ENCODE data around the gene SEPTIN12. TPM values are rescaled to one million over a fixed set of nuclear protein-coding genes. Genes with fewer than 3 reads are reported as not detected.

Gene SEPTIN12
- total and polyA plus RNA-seq, 2 experiments from 2014 or later, result not detected

DNA sequence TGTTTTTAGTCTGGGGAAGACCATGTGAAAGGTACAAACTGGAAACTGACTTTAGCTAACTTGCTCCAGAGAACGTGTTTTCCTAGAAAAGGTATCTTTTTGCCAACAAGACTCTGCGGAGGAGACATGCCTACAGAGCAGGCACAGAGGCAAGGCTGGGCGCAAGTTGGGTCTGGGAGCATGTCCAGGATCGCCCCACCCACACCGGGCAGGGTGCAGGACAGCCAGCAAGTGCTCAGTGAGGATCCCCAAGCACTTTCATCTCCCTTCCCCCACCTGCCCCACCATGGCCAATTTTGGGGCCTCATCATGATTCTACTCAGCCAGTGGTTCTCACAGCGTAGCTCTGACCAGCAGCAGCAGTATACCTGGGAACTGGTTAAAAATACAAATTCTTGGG, 32.5 kb upstream of the SEPTIN12 start (continued):
- TF ChIP-seq, protein P1, sequence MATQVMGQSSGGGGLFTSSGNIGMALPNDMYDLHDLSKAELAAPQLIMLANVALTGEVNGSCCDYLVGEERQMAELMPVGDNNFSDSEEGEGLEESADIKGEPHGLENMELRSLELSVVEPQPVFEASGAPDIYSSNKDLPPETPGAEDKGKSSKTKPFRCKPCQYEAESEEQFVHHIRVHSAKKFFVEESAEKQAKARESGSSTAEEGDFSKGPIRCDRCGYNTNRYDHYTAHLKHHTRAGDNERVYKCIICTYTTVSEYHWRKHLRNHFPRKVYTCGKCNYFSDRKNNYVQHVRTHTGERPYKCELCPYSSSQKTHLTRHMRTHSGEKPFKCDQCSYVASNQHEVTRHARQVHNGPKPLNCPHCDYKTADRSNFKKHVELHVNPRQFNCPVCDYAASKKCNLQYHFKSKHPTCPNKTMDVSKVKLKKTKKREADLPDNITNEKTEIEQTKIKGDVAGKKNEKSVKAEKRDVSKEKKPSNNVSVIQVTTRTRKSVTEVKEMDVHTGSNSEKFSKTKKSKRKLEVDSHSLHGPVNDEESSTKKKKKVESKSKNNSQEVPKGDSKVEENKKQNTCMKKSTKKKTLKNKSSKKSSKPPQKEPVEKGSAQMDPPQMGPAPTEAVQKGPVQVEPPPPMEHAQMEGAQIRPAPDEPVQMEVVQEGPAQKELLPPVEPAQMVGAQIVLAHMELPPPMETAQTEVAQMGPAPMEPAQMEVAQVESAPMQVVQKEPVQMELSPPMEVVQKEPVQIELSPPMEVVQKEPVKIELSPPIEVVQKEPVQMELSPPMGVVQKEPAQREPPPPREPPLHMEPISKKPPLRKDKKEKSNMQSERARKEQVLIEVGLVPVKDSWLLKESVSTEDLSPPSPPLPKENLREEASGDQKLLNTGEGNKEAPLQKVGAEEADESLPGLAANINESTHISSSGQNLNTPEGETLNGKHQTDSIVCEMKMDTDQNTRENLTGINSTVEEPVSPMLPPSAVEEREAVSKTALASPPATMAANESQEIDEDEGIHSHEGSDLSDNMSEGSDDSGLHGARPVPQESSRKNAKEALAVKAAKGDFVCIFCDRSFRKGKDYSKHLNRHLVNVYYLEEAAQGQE (IDR thresholded peaks at IDR 0.05; ENCODE audit: unreplicated experiment), result no peak
- TF ChIP-seq POLR2AphosphoS5 (IDR thresholded peaks at IDR 0.05; ENCODE audit: low read depth), result no peak
- no peak for TF ChIP-seq ZNF331 (CRISPR knock-in tag; IDR thresholded peaks at IDR 0.05; ENCODE audit: low read depth)
- no peak for TF ChIP-seq JUNB (IDR thresholded peaks at IDR 0.05; ENCODE audit: unreplicated experiment)
- no peak for TF ChIP-seq NANOG (IDR thresholded peaks at IDR 0.05; ENCODE audit: borderline replicate concordance)
- TF ChIP-seq, protein P2, sequence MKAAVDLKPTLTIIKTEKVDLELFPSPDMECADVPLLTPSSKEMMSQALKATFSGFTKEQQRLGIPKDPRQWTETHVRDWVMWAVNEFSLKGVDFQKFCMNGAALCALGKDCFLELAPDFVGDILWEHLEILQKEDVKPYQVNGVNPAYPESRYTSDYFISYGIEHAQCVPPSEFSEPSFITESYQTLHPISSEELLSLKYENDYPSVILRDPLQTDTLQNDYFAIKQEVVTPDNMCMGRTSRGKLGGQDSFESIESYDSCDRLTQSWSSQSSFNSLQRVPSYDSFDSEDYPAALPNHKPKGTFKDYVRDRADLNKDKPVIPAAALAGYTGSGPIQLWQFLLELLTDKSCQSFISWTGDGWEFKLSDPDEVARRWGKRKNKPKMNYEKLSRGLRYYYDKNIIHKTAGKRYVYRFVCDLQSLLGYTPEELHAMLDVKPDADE (IDR thresholded peaks at IDR 0.05), result no peak
- TF ChIP-seq STAT1 (IDR thresholded peaks at IDR 0.05; ENCODE audit: unreplicated experiment), result no peak
- TF ChIP-seq CREB1 (CRISPR knock-in tag; IDR thresholded peaks at IDR 0.05; ENCODE audit: low read depth), result no peak

DNA sequence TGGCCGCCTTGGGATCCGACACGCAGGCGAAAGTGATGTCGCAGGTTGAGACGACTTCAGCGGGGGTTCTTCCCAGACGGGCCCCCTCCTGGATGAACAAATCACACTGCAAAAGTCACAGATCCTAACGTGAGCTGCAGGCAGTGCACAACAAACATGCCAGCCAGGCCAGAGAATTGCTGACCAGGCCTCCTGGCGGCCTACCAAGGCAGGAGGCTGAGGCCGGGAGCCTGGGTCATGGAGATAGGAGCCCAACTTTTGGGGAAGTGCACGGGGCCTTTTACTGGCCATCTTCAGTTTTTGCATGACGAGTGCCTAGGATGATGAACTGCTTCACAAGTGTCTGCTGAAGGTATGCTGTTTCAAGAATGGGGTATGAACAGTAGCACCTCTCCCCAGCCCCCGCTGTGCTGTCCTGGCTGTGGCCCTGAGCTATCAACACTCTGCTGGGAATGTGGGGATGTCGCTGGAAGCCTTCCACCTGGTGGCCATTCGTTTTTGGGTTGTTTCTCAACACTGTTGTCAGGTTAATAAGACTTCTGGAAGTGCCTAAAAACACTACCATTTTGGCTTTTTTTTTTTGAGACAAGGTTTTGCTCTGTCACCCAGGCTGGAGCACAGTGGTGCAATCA, 26.5 kb upstream of the SEPTIN12 start:
- no peak overlapping the region for H3K4me2 ChIP-seq
- H3K79me2 ChIP-seq (replicated peaks; ENCODE audit: insufficient read depth), result 0 out of 2 replicates have a peak, but pooled peaks cover 3% of the 10 kb centered on the region
- no peaks in the 10 kb centered on the region for H3K9me2 ChIP-seq (ENCODE audit: insufficient read depth)
- DNase-seq (ENCODE audit: low spot score) (peak; percentile 48), ATAC-seq (peak; percentile 33; the same call in 1 of the 3 replicates)
- Mint-ChIP-seq H3K27ac (no peak overlapping the region), H3K9me3 (no peaks in the 10 kb centered on the region), H3K4me1 (no peaks in the 10 kb centered on the region), H3K36me3 (ENCODE audit: low read depth) (peaks cover 82% of the 10 kb centered on the region), H3K27me3 (ENCODE audit: insufficient read depth, low read depth, poor library complexity) (peaks cover 8% of the 10 kb centered on the region), H3K4me3 (no peak overlapping the region)
- H2AFZ ChIP-seq, result no peak overlapping the region
- TF ChIP-seq, protein P3, sequence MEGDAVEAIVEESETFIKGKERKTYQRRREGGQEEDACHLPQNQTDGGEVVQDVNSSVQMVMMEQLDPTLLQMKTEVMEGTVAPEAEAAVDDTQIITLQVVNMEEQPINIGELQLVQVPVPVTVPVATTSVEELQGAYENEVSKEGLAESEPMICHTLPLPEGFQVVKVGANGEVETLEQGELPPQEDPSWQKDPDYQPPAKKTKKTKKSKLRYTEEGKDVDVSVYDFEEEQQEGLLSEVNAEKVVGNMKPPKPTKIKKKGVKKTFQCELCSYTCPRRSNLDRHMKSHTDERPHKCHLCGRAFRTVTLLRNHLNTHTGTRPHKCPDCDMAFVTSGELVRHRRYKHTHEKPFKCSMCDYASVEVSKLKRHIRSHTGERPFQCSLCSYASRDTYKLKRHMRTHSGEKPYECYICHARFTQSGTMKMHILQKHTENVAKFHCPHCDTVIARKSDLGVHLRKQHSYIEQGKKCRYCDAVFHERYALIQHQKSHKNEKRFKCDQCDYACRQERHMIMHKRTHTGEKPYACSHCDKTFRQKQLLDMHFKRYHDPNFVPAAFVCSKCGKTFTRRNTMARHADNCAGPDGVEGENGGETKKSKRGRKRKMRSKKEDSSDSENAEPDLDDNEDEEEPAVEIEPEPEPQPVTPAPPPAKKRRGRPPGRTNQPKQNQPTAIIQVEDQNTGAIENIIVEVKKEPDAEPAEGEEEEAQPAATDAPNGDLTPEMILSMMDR (conservative IDR thresholded peaks at IDR 0.05; ENCODE audit: low read depth in 2 of 2), result peak; percentile 26 to 37; a peak in 3 of 4 replicates
- TF ChIP-seq JUNB (IDR thresholded peaks at IDR 0.05; ENCODE audit: unreplicated experiment), result no peak
- peaks cover 27% of the 10 kb centered on the region for H3K36me3 ChIP-seq (ENCODE audit: insufficient read depth)
- H3F3A ChIP-seq (replicated peaks; ENCODE audit: low read depth), result 0 out of 2 replicates have a peak, but pooled peaks cover 8% of the 10 kb centered on the region
- no peak overlapping the region for H3K4me3 ChIP-seq
- no peaks in the 10 kb centered on the region for H3K27me3 ChIP-seq (ENCODE audit: insufficient read depth)
- H4K20me1 ChIP-seq (replicated peaks; ENCODE audit: insufficient read depth), result no peaks in the 10 kb centered on the region; the same call in 1 of the 2 replicates
- no peak overlapping the region for H3K27ac ChIP-seq (ENCODE audit: low read depth)
- no peaks in the 10 kb centered on the region for H3K4me1 ChIP-seq (ENCODE audit: insufficient read depth)
